Measurements from ENCODE around the gene HIVEP3.

The HIVEP3 gene

GRCh38 chr1:41767534-41768525 lies 150.9 kb downstream of the HIVEP3 start:
- Histone ChIP-seq H3K4me3 (no peak overlapping the region), H3K36me3 (ENCODE audit: insufficient read depth, low read length) (no peaks in the 10 kb centered on the region), H3K27ac (no peak overlapping the region), H3K9ac (ENCODE audit: insufficient read length) (no peak overlapping the region), H3K9me3 (ENCODE audit: low read depth, low read length) (no peaks in the 10 kb centered on the region)
- TF ChIP-seq FOXP2 (optimal IDR thresholded peaks at IDR 0.05; ENCODE audit: control extremely low read depth, extremely low read length, insufficient read depth) (no peak), EZH2 (IDR thresholded peaks at IDR 0.05) (no peak), POLR2AphosphoS5 (IDR thresholded peaks at IDR 0.05; ENCODE audit: borderline replicate concordance, low read depth, low read length) (no peak)
- no peak for DNase-seq (ENCODE audit: low read depth, low spot score)

GRCh38 chr1:41766546-41766945 lies 152.2 kb downstream of the HIVEP3 start:
- Histone ChIP-seq H3K9ac (ENCODE audit: insufficient read length) (no peak overlapping the region), H3K9me3 (ENCODE audit: low read depth, low read length) (no peaks in the 10 kb centered on the region), H3K36me3 (ENCODE audit: insufficient read depth, low read length) (no peaks in the 10 kb centered on the region), H3K27ac (no peak overlapping the region), H3K4me3 (no peak overlapping the region)
- TF ChIP-seq POLR2AphosphoS5 (IDR thresholded peaks at IDR 0.05; ENCODE audit: borderline replicate concordance, low read depth, low read length) (no peak), EZH2 (IDR thresholded peaks at IDR 0.05) (no peak), FOXP2 (optimal IDR thresholded peaks at IDR 0.05; ENCODE audit: control extremely low read depth, extremely low read length, insufficient read depth) (no peak)
- DNase-seq (ENCODE audit: low read depth, low spot score): no peak

DNA sequence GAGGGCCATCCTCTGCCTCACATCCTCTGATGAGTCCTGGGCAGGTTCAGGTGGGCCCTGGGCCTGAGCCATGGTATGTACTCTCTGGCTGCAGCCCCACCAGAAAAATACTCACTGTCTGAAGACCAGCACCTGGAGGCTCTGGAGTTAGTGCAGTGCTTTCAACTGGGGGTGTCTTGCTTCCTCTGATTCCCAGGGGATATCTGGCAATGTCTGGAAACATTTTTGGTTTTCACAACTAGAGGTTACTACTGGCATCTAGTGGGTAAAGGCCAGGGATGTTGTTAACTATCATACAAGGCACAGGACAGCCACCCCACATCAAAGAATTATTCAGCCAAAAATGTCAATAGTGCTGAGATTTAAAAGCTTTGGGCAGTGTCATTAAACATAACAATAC lies 152.7 kb downstream of the HIVEP3 start:
- Histone ChIP-seq H3K4me3 (no peak overlapping the region), H3K27ac (no peak overlapping the region), H3K9ac (ENCODE audit: insufficient read length) (no peak overlapping the region), H3K36me3 (ENCODE audit: insufficient read depth, low read length) (no peaks in the 10 kb centered on the region), H3K9me3 (ENCODE audit: low read depth, low read length) (no peaks in the 10 kb centered on the region)
- no peak for TF ChIP-seq FOXP2 (optimal IDR thresholded peaks at IDR 0.05; ENCODE audit: control extremely low read depth, extremely low read length, insufficient read depth)
- no peak for TF ChIP-seq POLR2AphosphoS5 (IDR thresholded peaks at IDR 0.05; ENCODE audit: borderline replicate concordance, low read depth, low read length)
- no peak for TF ChIP-seq EZH2 (IDR thresholded peaks at IDR 0.05)
- DNase-seq (ENCODE audit: low read depth, low spot score): no peak

DNA sequence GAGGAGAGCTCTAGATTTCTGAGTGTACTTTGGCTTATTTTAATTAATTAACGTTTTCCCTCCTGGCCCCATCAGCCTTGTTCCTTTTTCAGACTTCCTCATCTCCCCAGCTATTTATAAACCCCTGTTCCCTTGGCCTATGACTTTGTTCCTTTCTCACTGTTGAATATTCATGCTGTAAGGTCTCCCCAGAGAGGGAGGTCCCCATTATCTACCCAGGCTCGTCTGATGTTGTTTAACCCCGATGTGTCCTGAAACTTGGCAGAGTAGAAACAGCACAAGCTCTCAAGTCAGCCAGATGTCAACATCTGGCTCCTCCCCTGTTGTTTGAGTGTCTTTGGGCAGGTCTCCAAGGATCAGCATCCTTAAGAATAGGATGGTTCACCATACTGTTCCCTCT lies 153.6 kb downstream of the HIVEP3 start:
- no peak overlapping the region for H3K27ac ChIP-seq
- no peak overlapping the region for H3K9ac ChIP-seq (ENCODE audit: insufficient read length)
- no peaks in the 10 kb centered on the region for H3K36me3 ChIP-seq (ENCODE audit: insufficient read depth, low read length)
- TF ChIP-seq POLR2AphosphoS5 (IDR thresholded peaks at IDR 0.05; ENCODE audit: borderline replicate concordance, low read depth, low read length): no peak
- TF ChIP-seq FOXP2 (optimal IDR thresholded peaks at IDR 0.05; ENCODE audit: control extremely low read depth, extremely low read length, insufficient read depth): no peak
- TF ChIP-seq EZH2 (IDR thresholded peaks at IDR 0.05): no peak
- no peak overlapping the region for H3K4me3 ChIP-seq
- no peaks in the 10 kb centered on the region for H3K9me3 ChIP-seq (ENCODE audit: low read depth, low read length)
- DNase-seq (ENCODE audit: low read depth, low spot score): no peak

DNA sequence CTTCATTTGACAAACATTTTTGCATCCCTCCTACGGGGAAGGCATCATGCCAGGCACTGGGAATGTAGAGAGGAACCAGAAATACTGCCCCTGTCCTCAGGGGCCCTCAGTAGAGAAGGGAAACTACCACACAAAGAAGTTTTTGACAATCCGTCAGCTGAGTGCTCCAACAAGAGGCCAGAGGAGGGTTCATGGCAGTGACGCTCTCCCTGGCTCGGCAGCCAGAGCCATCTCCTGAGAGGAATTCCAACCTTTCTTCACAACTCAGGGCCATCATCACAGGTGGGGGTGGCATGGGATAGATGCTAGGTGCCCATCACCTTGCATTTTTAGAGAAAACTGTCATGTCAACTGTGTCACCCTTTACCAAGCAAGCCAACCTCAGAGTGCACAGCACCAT lies 154.1 kb downstream of the HIVEP3 start:
- H3K9ac ChIP-seq (ENCODE audit: insufficient read length): no peak overlapping the region
- no peak for DNase-seq (ENCODE audit: low read depth, low spot score)
- no peaks in the 10 kb centered on the region for H3K36me3 ChIP-seq (ENCODE audit: insufficient read depth, low read length)
- no peak overlapping the region for H3K27ac ChIP-seq
- no peak for TF ChIP-seq FOXP2 (optimal IDR thresholded peaks at IDR 0.05; ENCODE audit: control extremely low read depth, extremely low read length, insufficient read depth)
- H3K4me3 ChIP-seq: no peak overlapping the region
- H3K9me3 ChIP-seq (ENCODE audit: low read depth, low read length): no peaks in the 10 kb centered on the region

DNA sequence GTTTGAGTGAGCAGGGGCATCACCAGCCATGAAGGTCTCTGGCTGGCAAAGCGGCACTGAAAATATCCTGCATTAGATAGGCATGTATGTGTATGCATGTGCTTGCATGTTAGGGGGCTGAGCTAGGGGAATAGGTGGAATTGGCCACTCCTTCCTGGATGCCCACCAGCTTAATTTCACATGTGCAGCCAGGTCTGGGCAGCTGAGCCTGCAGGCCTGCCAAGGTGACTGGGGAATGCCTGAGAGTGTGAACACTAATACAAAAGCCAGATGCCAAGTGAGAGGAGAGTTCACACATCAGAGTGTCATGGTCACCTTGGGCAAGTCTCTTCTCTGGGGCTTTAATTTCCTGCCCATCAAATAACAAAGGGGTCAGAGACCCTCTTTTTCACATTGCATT lies 155.9 kb downstream of the HIVEP3 start:
- no peak overlapping the region for H3K27ac ChIP-seq
- H3K4me3 ChIP-seq: no peak overlapping the region
- no peaks in the 10 kb centered on the region for H3K9me3 ChIP-seq (ENCODE audit: low read depth, low read length)
- no peaks in the 10 kb centered on the region for H3K36me3 ChIP-seq (ENCODE audit: insufficient read depth, low read length)
- H3K9ac ChIP-seq (ENCODE audit: insufficient read length): no peak overlapping the region
- TF ChIP-seq EZH2 (IDR thresholded peaks at IDR 0.05) (no peak), FOXP2 (optimal IDR thresholded peaks at IDR 0.05; ENCODE audit: control extremely low read depth, extremely low read length, insufficient read depth) (no peak), POLR2AphosphoS5 (IDR thresholded peaks at IDR 0.05; ENCODE audit: borderline replicate concordance, low read depth, low read length) (no peak)
- no peak for DNase-seq (ENCODE audit: low read depth, low spot score)

- no peak overlapping the region for H3K4me3 ChIP-seq
- no peak overlapping the region for H3K27ac ChIP-seq
- no peaks in the 10 kb centered on the region for H3K36me3 ChIP-seq (ENCODE audit: insufficient read depth, low read length)
- H3K9ac ChIP-seq (ENCODE audit: insufficient read length): no peak overlapping the region
- no peak for DNase-seq (ENCODE audit: low read depth, low spot score)
- no peaks in the 10 kb centered on the region for H3K9me3 ChIP-seq (ENCODE audit: low read depth, low read length)
- TF ChIP-seq EZH2 (IDR thresholded peaks at IDR 0.05): no peak
- no peak for TF ChIP-seq FOXP2 (optimal IDR thresholded peaks at IDR 0.05; ENCODE audit: control extremely low read depth, extremely low read length, insufficient read depth)
- no peak for TF ChIP-seq POLR2AphosphoS5 (IDR thresholded peaks at IDR 0.05; ENCODE audit: borderline replicate concordance, low read depth, low read length)
These were observed 156.5 kb downstream of the HIVEP3 start for GRCh38 chr1:41762251-41762650.

DNA sequence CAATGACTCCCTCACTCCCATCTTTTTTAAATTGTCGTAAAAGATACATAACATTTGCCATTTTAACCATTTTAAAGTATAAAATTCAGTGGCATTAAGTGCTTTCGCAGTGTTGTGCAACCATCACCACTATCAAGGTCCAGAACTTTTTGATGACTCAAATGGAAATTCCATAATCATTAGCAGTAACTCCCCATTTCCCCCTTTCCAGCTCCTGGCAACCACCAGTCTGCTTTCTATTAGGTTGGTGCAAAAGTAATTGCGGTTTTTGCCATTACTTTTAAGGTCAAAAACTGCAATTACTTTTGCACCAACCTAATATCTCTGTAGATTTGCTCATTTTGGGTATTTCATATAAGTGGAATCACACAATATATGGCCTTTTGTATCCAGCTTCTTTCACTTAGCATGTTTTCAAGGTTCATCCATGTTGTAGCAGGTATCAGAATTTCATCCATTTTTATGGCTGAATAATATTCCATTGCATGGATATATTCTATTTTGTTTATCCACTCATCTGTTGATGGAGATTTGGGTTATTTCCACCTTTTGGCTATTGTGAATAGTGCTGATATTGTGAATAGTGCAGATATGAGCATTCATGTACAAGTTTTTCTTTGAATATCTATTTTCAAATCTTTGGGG lies 159.7 kb downstream of the HIVEP3 start:
- no peak for TF ChIP-seq EZH2 (IDR thresholded peaks at IDR 0.05)
- TF ChIP-seq POLR2AphosphoS5 (IDR thresholded peaks at IDR 0.05; ENCODE audit: borderline replicate concordance, low read depth, low read length): no peak
- no peak for TF ChIP-seq FOXP2 (optimal IDR thresholded peaks at IDR 0.05; ENCODE audit: control extremely low read depth, extremely low read length, insufficient read depth)
- H3K9me3 ChIP-seq (ENCODE audit: low read depth, low read length): no peaks in the 10 kb centered on the region
- H3K9ac ChIP-seq (ENCODE audit: insufficient read length): no peak overlapping the region
- H3K27ac ChIP-seq: no peak overlapping the region
- H3K4me3 ChIP-seq: no peak overlapping the region
- DNase-seq (ENCODE audit: low read depth, low spot score): no peak
- no peaks in the 10 kb centered on the region for H3K36me3 ChIP-seq (ENCODE audit: insufficient read depth, low read length)
